ENCODE results near the gene SPRR5.

DNA sequence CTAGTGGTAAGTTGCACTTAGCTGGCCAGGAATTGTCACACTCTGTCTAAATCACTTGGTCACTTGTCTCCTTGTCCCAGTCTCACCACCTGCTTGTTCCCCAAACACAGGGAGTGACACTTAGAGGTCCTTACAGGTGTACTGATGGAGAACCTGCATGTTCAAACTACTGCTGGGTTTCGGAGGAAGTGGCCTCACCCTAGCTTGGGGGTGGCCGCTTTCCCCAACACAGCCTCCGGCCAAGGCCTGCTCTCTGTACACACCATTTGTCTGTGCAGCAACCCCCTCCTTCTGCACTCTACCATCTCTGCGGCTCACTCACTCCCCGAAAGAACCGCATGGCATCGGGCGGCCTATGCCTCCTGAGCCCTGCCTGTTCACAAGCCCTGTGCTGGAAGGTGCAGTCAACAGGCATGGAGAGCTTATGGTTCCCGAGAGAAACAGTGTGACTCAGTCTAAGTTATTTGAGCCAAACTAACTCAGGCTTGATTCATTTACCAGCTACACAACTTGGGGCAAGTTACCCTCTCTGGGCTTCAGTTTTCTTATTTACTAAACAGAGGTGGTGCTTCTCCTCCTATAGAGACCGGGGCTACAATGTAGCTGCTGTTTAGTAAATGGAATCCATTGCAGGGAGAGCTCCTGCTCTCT, 12.9 kb downstream of the SPRR5 start:
- TF ChIP-seq POLR2A (IDR thresholded peaks at IDR 0.05; ENCODE audit: control extremely low read depth in 1 of 2, low read depth in 2 of 2, low read length in 2 of 2) (no peak), EZH2 (IDR thresholded peaks at IDR 0.05; ENCODE audit: low read depth, low read length, severe bottlenecking) (no peak), RFX5 (IDR thresholded peaks at IDR 0.05; ENCODE audit: borderline replicate concordance, low read depth, low read length) (no peak), BRCA1 (IDR thresholded peaks at IDR 0.05; ENCODE audit: low read depth, low read length) (no peak)
- TF ChIP-seq, protein P1, sequence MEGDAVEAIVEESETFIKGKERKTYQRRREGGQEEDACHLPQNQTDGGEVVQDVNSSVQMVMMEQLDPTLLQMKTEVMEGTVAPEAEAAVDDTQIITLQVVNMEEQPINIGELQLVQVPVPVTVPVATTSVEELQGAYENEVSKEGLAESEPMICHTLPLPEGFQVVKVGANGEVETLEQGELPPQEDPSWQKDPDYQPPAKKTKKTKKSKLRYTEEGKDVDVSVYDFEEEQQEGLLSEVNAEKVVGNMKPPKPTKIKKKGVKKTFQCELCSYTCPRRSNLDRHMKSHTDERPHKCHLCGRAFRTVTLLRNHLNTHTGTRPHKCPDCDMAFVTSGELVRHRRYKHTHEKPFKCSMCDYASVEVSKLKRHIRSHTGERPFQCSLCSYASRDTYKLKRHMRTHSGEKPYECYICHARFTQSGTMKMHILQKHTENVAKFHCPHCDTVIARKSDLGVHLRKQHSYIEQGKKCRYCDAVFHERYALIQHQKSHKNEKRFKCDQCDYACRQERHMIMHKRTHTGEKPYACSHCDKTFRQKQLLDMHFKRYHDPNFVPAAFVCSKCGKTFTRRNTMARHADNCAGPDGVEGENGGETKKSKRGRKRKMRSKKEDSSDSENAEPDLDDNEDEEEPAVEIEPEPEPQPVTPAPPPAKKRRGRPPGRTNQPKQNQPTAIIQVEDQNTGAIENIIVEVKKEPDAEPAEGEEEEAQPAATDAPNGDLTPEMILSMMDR (IDR thresholded peaks at IDR 0.05; ENCODE audit: control extremely low read depth in 1 of 3, insufficient read depth in 1 of 3, low read depth in 1 of 3, low read length in 3 of 3) = no peak

Data from H1 (cell line).